Islet precursor cell (in vitro differentiated cells): ENCODE results near the gene AMOTL1.
"Not testable (repeated sequence)": the region's sequence is repeated elsewhere in the genome, so short reads cannot be mapped to it uniquely, and the experiment has no call there.

Experiments
- DNase-seq: peaks from one replicate; pipeline ENCODE4 v3.0.0-alpha.2; 2018

Gene AMOTL1

DNA sequence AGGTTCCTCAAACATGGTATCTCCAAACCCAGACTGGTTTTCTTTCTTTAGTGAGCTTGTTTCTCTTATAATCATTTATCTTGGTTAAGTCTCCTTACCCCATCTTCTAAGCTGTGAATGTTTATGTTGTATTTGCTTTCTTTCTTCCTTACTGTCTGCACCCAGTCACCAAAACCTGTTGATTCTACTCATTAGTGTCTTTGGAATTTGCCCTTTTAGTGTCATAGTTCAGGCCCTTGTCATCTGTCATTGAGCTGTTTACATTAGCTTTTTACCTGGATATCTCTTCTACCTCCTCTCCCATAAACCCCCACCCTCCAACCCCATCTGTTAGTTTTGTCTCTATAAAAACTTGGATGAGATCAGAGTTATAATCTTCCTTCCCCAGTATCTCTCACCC is 59.9 kb downstream of the AMOTL1 start:
- no peak for DNase-seq

DNA sequence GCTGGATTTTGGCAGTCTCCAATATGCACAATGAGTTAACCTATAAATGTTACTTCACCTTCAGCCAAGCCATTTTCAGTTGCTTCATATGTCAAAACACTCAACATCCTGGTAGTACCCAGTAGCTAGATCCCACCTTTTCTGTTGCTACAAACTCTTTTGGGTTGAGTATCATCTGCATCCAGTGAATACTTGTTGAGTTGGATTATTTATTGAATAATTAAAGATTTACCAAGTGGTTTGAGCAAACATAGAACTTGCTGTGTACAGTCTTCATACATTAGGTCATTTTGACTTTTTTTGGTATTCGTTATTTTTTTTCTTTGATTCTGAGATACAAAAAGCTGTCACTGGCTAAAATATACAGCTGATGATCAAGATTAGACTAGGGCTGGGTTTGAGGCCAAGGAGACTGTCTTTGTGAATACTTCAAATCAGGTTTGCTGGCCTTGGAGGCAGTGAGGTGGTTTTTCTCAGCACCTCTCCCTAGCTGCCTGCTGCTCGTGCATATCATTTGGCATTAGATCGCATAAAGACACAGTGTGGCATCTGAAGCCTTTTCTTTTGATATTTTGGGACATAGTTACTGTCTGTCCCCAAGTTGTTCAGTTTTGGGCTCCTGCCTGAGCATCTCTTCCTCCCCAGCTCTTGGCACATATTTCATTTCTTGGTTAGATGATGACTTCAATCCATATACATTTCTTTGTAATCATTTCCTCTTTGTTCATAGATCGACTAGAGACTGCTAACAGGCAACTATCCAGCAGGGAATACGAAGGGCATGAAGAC is 62.8 kb downstream of the AMOTL1 start:
- DNase-seq: no peak

GRCh38 chr11:94831529-94831928 is 63.4 kb downstream of the AMOTL1 start:
- DNase-seq: no peak

DNA sequence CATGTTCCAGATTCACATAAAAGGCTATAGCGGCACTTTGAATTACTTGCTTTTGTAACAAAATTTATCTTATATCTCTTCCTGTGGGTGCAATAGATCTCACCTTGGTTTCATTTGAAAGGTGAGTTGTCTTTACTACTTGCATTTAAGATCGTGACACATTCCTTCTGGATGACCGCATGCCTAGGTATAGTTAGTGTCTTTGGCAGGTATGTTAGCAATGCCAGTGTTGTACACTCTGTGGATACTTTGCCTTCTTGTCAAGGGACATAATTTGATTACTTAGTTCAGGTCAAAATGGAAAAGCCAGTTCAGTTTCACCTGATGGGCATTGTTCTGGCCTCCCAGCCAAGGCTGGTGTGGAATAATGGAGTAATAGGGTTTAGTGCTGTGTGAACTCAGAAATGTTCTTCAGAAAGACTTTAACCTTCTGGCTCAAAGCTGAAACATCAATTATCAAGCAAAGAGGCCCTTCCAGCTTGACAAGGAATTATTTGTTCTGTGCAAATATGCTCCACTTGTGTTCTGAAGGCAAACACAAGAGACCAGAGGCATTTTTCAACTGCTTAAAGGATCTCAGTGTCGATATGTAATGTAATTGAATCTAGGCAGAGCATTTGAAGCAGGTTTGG is 64.6 kb downstream of the AMOTL1 start:
- peak; percentile 60 for DNase-seq

GRCh38 chr11:94834911-94835593 is 66.9 kb downstream of the AMOTL1 start:
- DNase-seq: no peak

GRCh38 chr11:94835594-94835927 is 67.4 kb downstream of the AMOTL1 start:
- DNase-seq: no peak

DNA sequence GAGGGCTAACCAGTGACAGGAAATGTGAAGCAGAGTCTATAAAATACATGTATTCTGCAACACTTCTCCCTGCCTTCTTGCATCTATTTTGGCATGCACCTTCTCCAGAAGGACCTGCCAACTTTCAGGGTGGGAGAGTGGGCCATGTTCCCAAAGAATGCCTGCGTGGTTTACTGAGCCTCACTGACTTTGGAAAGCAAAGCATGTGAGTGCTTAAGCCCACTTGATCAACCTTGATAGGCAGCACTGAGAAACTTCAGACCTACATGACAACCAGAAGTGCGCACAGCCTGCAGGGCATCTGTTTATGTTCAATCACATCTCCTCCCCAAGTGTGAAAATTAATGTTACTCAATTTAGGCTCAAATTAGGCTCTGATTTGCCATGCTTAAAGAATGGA is 69.2 kb downstream of the AMOTL1 start:
- no peak for DNase-seq

DNA sequence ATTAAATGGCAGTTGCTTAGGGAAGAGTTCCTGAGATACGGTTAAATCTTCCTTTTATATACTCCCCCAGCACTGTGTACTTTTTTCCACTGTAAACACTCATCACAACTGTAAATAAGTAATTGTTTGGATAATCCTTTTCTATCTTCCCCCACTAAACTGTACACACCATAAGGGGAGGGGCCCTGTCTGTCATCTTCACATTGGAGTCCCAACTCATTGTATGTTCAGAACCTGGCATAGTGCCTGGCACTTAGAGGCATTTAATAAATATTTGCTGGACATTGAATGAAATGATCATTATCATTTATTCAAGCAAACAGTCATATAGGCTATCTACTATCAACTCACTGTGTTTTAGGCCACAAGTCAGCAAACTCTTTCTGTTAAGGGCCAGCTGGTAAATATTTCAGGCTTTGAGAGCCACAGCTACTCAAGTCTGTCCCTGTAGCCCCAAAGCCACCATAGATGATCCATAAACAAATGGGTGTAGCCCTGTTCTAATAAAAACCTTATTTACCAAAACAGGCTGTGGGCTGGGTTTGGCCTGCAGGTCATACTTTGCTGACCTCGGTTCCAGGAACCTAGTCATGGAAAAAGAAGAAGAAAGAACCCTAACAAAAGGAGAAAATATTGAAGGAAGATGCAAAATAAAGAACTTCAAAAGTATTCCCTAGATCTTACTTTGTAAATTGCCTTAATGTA is 70.0 kb downstream of the AMOTL1 start:
- DNase-seq: no peak

DNA sequence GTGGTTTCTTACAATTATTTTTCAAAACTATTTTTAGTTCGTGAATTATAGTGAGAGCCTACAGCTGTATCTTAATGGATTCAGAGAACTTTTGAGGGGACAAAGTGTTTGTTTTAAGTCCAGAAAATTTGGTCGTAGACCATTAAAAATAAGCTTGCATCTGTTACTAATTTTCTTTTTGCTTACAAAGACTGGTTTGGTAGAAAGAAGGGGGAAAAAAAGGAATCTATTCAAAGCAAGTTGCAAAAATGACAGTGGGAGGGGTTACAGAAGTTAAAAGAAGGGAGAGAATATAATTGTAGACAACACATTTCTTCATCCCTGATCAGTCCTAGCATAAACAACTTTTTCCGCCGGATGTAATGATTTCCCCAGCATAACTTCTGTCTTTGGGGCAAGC is 72.1 kb downstream of the AMOTL1 start:
- no peak for DNase-seq

GRCh38 chr11:94844031-94844430 is 75.9 kb downstream of the AMOTL1 start:
- peak; percentile 7 for DNase-seq

GRCh38 chr11:94845622-94846021 is 77.5 kb downstream of the AMOTL1 start:
- peak; percentile 27 for DNase-seq

- peak; percentile 39 for DNase-seq
Measured at GRCh38 chr11:94849839-94850238, 81.7 kb downstream of the AMOTL1 start.

GRCh38 chr11:94851864-94852636 is 83.9 kb downstream of the AMOTL1 start:
- DNase-seq: peak; percentile 35

- DNase-seq: not testable (repeated sequence)
Measured at GRCh38 chr11:94853288-94853687, 85.1 kb downstream of the AMOTL1 start.

DNA sequence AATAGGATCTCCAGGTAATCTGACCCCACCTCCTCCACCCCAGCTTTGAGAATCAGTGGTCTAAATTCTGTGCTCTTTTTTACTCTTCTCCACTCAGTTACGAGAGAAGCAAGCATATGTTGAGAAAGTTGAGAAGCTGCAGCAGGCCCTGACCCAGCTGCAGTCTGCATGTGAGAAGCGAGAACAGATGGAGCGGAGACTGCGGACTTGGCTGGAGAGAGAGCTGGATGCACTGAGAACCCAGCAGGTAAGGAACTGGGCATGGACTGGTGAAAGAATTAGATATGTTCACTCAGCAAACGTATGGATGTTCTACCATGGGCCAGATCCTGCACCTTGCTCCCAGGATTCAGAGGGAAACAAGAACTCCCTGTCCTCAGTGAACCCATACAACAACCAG is 85.7 kb downstream of the AMOTL1 start:
- peak; percentile 29 for DNase-seq

DNA sequence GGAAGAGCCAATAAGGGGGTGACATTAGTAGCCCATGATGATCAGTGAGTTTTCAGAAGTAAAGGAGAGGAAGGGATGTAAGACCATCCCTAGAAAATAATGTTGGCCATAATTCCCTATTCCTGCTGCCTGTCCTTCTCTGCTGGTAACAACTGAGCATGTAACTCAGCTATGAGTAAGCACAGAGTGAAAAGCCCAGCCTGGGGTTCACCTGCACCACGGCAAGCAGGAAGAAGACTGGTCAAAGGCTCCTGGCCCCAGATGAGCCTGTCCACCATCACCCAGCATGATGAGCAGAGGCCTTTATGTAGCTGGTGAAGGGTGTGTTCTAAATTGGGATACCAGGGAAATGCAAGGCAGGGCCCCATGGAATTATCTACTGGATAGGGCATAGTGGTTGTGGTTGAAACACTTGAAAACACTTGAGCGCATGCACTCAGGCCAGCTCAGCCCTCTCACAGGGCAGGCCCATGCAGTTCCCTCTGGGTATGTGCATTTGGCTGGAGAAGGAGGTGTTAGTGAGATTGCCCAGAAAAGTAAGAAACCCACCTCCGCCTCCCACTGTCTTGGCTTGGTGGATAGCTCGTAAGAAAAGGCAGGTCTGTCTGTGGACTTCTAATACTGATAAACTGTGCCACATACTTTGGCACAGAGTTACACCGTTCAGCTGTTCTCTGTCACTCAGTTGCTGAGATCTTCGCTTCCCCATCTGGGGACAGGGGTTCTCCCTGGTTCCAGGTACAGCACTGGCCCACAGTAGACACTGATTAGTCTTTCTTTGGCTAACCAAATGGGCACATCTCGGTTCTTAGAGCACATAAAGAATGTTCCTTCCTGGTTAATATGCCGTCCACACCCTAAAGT is 86.8 kb downstream of the AMOTL1 start:
- no peak for DNase-seq

DNA sequence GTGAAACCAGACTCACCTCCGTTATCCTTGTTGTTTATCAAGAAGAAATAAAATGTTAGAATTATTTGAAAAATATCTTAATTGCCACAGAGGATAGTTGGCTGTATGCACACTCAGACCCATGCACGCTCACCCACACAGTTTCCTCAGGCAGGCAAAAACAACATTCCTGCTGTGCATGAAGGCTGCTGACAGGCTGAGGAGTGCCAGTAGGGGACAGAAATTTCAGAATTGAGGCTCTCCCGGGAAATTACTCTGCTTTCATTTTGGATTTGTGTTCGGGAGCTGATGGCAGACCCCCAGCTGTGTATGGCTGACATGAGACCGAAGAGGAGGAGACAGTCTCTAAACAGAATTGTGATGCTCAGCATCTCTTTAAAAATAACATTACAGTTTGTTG is 87.5 kb downstream of the AMOTL1 start:
- DNase-seq: no peak

DNA sequence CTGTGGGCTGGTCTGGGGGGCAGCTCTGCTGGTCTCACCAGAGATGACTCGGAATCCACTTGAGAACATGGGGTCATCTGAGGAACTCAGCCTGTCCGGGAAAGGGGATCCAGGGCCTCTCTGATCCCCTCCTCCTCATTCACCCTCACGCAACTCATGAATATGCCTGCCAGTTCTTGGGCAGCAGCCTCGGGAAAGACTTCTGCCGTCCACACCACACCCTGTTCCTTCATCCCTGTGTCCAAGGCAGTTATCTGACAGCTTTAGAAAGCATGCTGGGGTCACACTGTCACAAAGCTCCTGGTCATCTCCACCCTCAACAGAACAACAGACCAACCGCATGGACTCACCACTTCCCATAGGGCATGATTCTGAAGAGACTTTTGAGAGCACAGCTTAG is 88.3 kb downstream of the AMOTL1 start:
- DNase-seq: no peak

DNA sequence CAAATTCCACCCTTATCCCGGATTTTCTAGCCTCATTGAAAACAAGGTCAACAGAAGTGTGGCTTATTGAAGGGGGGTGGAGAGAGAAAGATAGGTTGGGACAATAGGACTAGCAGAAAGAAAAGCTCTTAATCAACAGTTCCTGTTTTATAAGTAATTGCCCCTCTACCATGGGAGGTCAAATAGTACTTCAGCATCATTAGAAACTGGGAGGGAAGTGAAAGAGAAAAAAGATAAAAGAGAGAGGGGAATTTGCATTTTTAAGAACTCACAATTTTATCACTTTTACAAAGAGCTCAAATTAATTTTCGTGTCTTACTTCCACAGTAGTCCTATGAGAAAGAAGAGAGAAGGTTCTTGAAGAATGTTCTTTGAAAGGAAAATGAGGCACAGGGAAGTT is 89.2 kb downstream of the AMOTL1 start:
- no peak for DNase-seq

DNA sequence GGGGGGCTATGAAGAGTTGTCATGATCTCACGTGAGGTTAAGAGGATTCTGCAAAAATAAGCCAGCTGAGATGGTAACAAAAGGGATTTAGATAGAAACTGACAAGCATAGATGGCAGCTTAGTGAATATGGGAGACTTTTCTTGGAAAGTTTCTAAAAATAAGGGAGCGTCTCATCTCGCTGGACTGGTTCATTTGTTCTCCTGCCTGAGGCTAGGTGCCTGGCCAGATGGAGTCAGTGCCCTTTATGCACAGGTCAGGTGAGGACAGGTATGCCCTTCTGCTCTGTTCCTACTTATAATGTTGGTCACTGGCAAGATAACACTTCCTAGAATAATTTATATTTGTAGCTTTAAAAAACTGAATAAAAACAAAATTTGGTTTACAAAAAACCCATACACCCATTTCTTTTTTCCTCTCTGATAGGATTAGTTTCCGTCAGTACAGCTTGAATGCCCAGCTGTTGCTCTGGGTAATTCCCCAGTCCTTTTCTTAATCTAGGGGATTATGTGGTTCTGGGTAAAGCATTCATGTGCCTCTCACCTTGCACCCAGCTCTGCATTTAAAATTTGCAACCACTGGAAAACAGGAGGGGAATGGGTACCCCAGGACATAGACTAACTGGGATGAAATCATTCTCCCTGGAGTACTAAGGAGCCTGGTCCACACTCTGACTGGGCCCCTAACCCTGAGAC is 90.0 kb downstream of the AMOTL1 start:
- no peak for DNase-seq

DNA sequence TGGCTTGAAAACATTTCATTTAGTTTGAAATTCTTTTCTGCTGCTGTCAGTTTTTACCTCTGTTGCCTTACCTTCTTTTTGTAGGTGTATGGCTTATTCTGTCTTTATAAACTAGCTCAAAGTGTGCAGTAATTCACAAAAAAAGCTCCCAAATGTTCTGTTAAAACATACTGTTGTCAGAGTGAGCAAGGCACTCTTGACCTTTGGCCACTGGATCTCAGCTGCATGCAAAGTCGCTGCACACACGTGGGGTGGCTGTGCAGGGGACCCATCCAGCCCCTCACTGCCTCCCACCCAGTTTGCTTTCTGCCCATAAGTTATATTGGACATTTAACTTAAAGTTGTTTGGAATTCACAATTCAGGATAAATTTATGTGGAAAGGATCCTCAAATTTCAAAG is 92.2 kb downstream of the AMOTL1 start:
- no peak for DNase-seq
